GM18511 (cell line): ENCODE measurements around the gene MEPE.
"Not testable (repeated sequence)": the region's sequence is repeated elsewhere in the genome, so short reads cannot be mapped to it uniquely, and the experiment has no call there.

Experiments used
- ATAC-seq: cut with Tn5 transposase; IDR thresholded peaks from one replicate; pipeline ENCODE4 v1.9.1; 2021; ENCODE audit warnings: mild to moderate bottlenecking, moderate library complexity; ENCODE audit not compliant: unreplicated experiment

Gene MEPE

DNA sequence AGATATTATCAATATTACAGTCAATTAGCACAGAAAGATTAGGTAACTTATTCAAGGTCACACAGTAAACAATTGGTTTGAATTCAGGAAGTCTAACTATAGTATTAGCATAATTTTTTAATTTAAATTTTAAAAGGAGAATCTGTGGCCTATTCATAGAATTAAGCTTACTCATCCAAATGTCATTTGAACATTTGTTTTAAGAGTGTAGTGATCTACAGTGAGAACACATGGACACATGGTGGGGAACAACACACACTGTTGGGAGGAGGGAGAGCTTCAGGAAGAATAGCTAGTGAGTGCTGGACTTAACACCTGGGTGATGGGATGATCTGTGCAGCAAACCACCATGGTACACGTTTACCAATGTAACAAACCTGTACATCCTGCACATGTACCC lies 48.3 kb downstream of the MEPE start:
- no peak for ATAC-seq

DNA sequence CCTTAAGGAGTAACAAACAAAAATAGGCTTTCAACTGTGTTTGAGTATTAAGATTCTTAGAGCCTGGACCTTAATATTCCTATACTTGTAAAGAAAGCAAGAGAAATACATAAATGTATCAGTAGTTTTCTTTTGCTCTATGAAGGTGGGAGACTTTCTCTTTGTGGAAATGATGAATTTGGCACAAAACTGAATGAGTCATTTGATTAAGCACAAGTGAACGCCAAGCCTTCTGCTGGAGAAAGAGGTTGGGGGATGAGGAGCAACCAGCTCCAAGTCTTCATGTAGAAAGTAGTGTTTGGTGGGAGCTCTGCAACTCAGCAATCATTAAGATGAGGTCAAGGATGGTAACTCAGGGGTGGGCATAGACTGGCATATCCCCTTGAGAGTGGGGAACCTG lies 49.6 kb downstream of the MEPE start:
- ATAC-seq, result no peak

DNA sequence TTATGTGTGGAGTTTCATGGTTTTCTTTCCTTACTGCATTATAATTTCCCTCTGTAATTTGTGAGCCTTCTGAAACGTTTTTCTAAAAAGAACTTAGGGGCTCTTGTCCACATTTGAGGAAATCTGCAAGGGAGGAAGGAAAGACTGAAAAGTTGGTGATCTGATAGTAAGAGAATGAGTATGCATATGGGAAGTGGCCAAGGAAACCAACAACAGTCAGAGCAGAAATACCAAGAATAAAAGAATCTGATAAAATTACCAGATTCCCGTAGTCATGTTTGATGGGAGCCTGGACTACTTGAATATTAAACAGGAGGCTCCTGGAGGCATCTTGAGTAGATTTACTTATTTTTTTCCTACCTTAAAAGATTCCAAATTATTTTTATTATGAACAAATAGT lies 50.1 kb downstream of the MEPE start:
- ATAC-seq, result no peak

DNA sequence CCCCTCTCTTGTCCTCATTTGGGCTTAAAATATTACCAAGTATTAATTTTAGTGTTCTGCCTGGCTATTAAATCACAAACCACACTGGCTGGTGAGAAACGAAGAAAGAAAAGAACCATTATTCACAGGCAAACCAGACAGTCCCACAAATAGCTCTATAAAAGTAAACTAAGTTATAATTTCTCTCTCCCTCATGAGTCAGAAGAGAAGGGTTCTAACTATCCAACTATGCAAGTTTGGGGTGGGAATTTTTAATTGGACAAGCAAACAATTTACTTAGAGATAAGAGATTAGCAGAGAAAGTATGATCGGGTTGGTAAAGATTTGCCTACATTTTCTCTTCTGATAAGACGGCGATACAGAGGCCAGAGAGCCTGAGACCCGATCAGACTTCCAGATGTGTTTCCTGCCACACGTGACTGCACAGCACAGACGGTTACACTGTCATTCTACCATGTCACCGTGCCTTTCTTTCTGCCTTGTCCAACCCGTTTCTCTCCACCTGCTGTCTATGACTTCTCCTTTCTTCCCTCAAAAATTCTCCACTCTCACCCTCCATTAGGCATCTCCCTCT lies 52.3 kb downstream of the MEPE start:
- ATAC-seq, result no peak

DNA sequence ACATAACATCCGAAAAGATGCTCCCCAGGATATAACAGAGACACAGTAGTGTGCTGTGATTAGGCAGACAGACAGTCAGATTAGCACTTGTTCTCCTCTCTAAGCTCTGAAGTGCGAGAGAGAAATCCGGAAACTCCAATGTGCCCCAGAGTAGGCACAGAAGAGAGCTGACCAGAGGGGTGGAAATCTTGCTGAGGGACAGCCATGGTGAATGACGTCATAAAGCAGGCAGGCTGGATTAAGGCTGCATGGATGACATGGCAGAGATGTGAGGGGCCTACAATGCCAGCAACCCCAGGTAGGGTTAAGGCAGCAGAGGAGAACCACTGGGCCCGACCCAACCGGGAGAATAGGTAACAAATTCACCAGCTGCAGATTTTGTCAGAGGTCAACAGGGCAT lies 53.3 kb downstream of the MEPE start:
- ATAC-seq, result no peak

- not testable (repeated sequence) for ATAC-seq
These were observed 58.0 kb downstream of the MEPE start for GRCh38 chr4:87890753-87891152.

- no peak for ATAC-seq
These were observed 63.3 kb downstream of the MEPE start for GRCh38 chr4:87895964-87896621.
